ENCODE measurements around the gene PPIL4. TPM values are rescaled to one million over a fixed set of nuclear protein-coding genes. Genes with fewer than 3 reads are reported as not detected.
"Not testable (repeated sequence)": the region's sequence is repeated elsewhere in the genome, so short reads cannot be mapped to it uniquely, and the experiment has no call there.

The PPIL4 gene
- polyA plus RNA-seq, 1 experiment: 2.6 TPM

DNA sequence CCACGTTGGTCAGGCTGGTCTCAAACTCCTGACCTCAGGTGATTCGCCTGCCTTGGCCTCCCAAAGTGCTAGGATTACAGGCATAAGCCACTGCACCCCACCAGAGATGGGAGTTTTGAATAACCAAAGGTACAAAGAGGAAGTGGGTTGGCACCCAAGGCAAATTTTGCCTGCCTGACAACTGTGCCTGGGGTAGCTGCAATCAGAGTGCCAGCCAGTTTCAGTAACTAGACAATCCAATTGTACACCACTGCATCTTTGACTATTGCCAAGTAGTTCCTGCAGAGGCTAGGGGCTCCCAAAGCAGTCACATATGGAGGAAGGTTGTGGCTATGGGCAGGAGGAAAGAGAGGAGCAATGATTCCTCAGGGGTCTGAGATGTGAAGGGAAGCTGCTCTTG is 77.7 kb downstream of the PPIL4 start:
- ChIA-PET POLR2A (no interaction called here), CTCF (no interaction called here)

DNA sequence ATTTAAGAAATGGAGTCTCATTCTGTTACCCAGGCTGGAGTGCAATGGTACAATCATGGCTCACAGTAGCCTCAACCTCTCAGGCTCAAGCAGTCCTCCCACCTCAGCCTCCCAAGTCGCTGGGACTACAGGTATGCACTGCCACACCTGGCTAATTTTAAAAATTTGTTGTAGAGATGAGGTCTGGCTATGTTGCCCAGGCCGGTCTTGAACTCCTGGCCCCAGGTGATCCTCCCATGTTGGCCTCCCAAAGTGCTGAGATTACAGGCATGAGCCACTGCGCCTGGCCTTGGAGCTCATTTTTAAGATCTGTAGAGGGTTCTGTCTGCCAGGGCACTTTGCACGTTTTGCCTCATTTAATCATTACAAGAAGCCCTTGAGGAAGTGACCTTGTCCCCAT is 78.6 kb downstream of the PPIL4 start:
- CTCF ChIA-PET: no interaction called here
- Histone ChIP-seq H3K4me3 (ENCODE audit: low read depth, low read length) (no peak overlapping the region), H3K36me3 (ENCODE audit: control insufficient read depth, insufficient read depth, low read length) (no peaks in the 10 kb centered on the region), H3K27me3 (ENCODE audit: control insufficient read depth, insufficient read depth, low read length) (peaks cover 3% of the 10 kb centered on the region)
- TF ChIP-seq, protein P1, sequence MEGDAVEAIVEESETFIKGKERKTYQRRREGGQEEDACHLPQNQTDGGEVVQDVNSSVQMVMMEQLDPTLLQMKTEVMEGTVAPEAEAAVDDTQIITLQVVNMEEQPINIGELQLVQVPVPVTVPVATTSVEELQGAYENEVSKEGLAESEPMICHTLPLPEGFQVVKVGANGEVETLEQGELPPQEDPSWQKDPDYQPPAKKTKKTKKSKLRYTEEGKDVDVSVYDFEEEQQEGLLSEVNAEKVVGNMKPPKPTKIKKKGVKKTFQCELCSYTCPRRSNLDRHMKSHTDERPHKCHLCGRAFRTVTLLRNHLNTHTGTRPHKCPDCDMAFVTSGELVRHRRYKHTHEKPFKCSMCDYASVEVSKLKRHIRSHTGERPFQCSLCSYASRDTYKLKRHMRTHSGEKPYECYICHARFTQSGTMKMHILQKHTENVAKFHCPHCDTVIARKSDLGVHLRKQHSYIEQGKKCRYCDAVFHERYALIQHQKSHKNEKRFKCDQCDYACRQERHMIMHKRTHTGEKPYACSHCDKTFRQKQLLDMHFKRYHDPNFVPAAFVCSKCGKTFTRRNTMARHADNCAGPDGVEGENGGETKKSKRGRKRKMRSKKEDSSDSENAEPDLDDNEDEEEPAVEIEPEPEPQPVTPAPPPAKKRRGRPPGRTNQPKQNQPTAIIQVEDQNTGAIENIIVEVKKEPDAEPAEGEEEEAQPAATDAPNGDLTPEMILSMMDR (IDR thresholded peaks at IDR 0.05; ENCODE audit: insufficient read depth, low read depth, low read length): no peak
- POLR2A ChIA-PET: no interaction called here
- no peak for DNase-seq (ENCODE audit: low read depth)

More for the DNA sequence above, 77.7 kb downstream of the PPIL4 start:
- Histone ChIP-seq H3K4me3 (ENCODE audit: low read depth, low read length) (no peak overlapping the region), H3K36me3 (ENCODE audit: control insufficient read depth, insufficient read depth, low read length) (no peaks in the 10 kb centered on the region), H3K27me3 (ENCODE audit: control insufficient read depth, insufficient read depth, low read length) (peaks cover 3% of the 10 kb centered on the region)
- DNase-seq (ENCODE audit: low read depth): no peak
- TF ChIP-seq, protein P1 (IDR thresholded peaks at IDR 0.05; ENCODE audit: insufficient read depth, low read depth, low read length): no peak

DNA sequence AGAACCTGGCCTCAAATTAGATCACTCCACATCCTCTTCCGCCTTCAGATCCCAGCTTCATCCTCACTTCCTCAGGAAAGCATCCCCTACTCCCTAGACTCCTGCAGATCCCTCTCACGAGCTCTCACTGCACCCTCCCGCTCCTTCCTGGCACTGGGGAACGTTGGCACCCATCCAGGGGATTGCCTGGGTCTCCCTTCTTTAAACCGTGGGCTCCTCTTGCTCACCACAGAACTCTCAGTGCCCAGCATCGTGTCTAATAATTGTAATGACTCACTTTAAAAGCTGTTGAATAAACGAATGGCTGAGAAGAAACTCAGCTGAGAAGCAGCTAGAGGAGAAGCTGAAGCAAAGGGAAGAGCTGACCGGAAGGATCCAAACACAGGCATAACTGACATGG is 81.4 kb downstream of the PPIL4 start:
- Histone ChIP-seq H3K36me3 (ENCODE audit: control insufficient read depth, insufficient read depth, low read length) (no peaks in the 10 kb centered on the region), H3K27me3 (ENCODE audit: control insufficient read depth, insufficient read depth, low read length) (peaks cover 3% of the 10 kb centered on the region; the same call in 1 of the 2 replicates), H3K4me3 (ENCODE audit: low read depth, low read length) (no peak overlapping the region)
- ChIA-PET POLR2A (no interaction called here), CTCF (interaction anchor here (1.0 to 1.5 kb wide), 5 partner anchors 9 to 39 kb away, joined by 3 to 4 read pairs (median 3); no protein-coding TSS in a partner anchor)
- TF ChIP-seq, protein P1 (IDR thresholded peaks at IDR 0.05; ENCODE audit: insufficient read depth, low read depth, low read length): no peak
- no peak for DNase-seq (ENCODE audit: low read depth)

DNA sequence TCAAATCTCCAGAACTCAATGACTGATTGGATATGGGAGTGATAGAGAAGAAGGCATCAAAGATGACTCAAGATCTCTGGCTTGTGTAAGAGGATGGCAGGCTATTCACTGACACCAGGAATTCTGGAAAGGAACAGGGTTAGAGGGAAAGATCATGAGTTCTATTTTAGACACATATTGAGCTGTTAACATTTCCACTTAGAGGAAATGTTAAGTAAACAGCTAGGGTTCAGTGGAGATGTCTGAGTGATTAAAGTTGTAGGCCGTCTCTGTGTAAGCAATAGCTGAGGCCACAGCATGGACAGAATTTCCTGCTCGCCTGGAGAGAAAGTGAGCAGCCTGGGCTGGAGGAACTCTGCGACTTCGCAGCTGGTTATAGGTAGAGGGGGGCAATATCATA is 82.1 kb downstream of the PPIL4 start:
- ChIA-PET CTCF (interaction anchor here (1.0 to 1.5 kb wide), 4 partner anchors 9 to 40 kb away, joined by 3 to 4 read pairs (median 3); no protein-coding TSS in a partner anchor), POLR2A (no interaction called here)
- H3K36me3 ChIP-seq (ENCODE audit: control insufficient read depth, insufficient read depth, low read length): no peaks in the 10 kb centered on the region
- H3K4me3 ChIP-seq (ENCODE audit: low read depth, low read length): no peak overlapping the region
- H3K27me3 ChIP-seq (ENCODE audit: control insufficient read depth, insufficient read depth, low read length): peaks cover 3% of the 10 kb centered on the region; the same call in 1 of the 2 replicates
- no peak for DNase-seq (ENCODE audit: low read depth)
- TF ChIP-seq, protein P1 (IDR thresholded peaks at IDR 0.05; ENCODE audit: insufficient read depth, low read depth, low read length): no peak

DNA sequence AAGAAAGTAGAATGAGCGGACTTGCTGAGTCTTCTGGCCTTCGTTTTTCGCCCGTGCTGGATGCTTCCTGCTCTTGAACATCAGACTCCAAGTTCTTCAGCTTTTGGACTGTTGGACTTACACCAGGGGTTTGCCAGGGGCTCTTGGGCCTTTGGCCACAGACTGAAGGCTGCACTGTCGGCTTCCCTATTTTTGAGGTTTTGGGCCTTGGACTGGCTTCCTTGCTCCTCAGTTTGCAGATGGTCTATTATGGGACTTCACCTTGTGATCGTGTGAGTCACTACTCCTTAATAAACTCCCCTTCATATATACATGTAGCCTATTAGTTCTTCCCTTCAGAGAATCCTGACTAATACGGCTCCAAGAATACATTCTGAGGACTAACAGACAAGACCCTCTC is 83.1 kb downstream of the PPIL4 start:
- CTCF ChIA-PET: interaction anchor here (1.0 to 1.5 kb wide), 2 partner anchors 11 to 12 kb away, joined by 3 read pairs; no protein-coding TSS in a partner anchor
- DNase-seq (ENCODE audit: low read depth); H3K27me3 ChIP-seq (ENCODE audit: control insufficient read depth, insufficient read depth, low read length); H3K36me3 ChIP-seq (ENCODE audit: control insufficient read depth, insufficient read depth, low read length); POLR2A ChIA-PET; H3K4me3 ChIP-seq (ENCODE audit: low read depth, low read length): not testable (repeated sequence)

DNA sequence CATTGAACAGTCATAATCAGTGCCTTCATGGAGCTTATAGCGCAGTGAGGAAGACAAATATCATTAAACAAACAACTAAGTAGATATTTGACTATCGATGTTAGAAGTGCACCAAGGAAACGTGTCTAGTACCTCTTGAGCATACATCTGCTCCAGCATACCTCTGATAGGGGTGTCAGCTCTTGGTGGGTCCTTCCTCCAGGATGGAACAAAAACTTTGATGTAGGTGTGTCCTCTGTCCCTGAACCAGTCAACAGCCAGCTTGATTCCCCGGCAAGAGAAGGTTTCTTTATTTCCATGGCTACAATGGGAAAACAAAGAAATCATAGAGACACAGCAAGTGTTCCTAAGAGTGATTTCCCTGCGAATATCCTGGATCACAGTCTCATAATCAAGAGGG is 84.2 kb downstream of the PPIL4 start:
- DNase-seq (ENCODE audit: low read depth): no peak

DNA sequence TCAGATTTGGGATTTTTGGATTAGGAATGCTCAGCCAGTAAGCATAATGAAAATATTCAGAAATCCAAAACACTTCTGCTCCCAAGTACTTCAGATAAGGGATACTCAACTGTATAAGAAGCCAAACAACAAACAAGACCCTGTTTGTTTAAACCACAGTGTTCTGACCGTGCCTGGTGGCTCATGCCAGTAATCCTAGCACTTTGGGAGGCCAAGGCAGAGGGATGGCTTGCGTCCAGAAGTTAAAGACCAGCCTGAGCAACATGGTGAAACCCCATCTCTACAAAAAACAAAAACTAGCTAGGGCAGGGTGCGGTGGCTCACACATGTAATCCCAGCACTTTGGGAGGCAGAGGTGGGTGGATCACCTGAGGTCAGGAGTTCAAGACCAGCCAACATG is 85.6 kb downstream of the PPIL4 start:
- H3K36me3 ChIP-seq (ENCODE audit: control insufficient read depth, insufficient read depth, low read length); H3K27me3 ChIP-seq (ENCODE audit: control insufficient read depth, insufficient read depth, low read length); H3K4me3 ChIP-seq (ENCODE audit: low read depth, low read length); DNase-seq (ENCODE audit: low read depth); CTCF ChIA-PET: not testable (repeated sequence)
- POLR2A ChIA-PET: interaction anchor here (0.5 kb wide), 1 partner anchor 198 kb away, joined by 5 read pairs; no protein-coding TSS in a partner anchor

More for the DNA sequence above, 84.2 kb downstream of the PPIL4 start:
- CTCF ChIA-PET: interaction anchor here (1.0 kb wide), 1 partner anchor 13 kb away, joined by 3 read pairs; no protein-coding TSS in a partner anchor
- POLR2A ChIA-PET: no interaction called here
- no peak overlapping the region for H3K4me3 ChIP-seq (ENCODE audit: low read depth, low read length)
- TF ChIP-seq, protein P1 (IDR thresholded peaks at IDR 0.05; ENCODE audit: insufficient read depth, low read depth, low read length): no peak
- no peaks in the 10 kb centered on the region for H3K36me3 ChIP-seq (ENCODE audit: control insufficient read depth, insufficient read depth, low read length)
- H3K27me3 ChIP-seq (ENCODE audit: control insufficient read depth, insufficient read depth, low read length): no peaks in the 10 kb centered on the region

Data from BJ (cell line).